Loucy (cell line): ENCODE measurements around the gene MOXD1.

ENCODE experiments used
- EZH2phosphoT487 ChIP-seq: fragments of 200-600 bp; IDR thresholded peaks from 2 replicates; pipeline ENCODE4 v1.6.1; 2018; ENCODE audit warnings: antibody characterized with exemption, mild to moderate bottlenecking, moderate library complexity, borderline replicate concordance
- TF ChIP-seq, protein P1 (sequence below): fragments of 200-600 bp; sonication (generic); conservative IDR thresholded peaks from 2 replicates; pipeline ENCODE4 v1.5.1; 2014; ENCODE audit warnings: mild to moderate bottlenecking, antibody characterized with exemption, low read length

DNA sequence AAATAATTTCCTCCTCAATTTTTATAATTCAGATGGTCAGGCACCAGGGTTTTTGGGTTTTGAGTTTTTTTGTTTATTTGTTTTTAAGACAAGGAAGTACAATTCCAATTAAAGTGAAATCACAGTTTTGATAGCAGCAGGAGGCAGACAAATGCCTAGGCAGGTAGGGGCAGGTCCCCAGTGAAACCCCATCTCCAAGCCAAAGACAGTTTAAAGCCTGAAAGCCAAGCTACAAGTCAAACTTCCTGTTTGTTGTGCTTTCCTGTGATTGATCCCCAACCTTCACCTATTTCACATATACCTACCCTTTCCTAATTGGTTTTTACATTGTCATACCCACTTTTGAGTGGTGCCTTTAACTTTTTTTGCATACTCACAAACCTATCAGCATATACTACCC, 149.6 kb downstream of the MOXD1 start:
- TF ChIP-seq, protein P1, sequence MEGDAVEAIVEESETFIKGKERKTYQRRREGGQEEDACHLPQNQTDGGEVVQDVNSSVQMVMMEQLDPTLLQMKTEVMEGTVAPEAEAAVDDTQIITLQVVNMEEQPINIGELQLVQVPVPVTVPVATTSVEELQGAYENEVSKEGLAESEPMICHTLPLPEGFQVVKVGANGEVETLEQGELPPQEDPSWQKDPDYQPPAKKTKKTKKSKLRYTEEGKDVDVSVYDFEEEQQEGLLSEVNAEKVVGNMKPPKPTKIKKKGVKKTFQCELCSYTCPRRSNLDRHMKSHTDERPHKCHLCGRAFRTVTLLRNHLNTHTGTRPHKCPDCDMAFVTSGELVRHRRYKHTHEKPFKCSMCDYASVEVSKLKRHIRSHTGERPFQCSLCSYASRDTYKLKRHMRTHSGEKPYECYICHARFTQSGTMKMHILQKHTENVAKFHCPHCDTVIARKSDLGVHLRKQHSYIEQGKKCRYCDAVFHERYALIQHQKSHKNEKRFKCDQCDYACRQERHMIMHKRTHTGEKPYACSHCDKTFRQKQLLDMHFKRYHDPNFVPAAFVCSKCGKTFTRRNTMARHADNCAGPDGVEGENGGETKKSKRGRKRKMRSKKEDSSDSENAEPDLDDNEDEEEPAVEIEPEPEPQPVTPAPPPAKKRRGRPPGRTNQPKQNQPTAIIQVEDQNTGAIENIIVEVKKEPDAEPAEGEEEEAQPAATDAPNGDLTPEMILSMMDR = no peak
- TF ChIP-seq EZH2phosphoT487 = no peak
